NT2/D1 (cell line): ENCODE data around the gene PCDHGA10.

ENCODE experiments used
- SUZ12 ChIP-seq: IDR thresholded peaks from 2 replicates; pipeline ENCODE4 v1.6.1; 2011; ENCODE audit not compliant: insufficient read length, insufficient read depth; ENCODE audit errors: extremely low read depth
- YY1 ChIP-seq: IDR thresholded peaks from 2 replicates; pipeline ENCODE4 v1.6.1; 2011; ENCODE audit not compliant: insufficient read length, insufficient read depth

- no peak for TF ChIP-seq YY1
- TF ChIP-seq SUZ12, result no peak
Observed at GRCh38 chr5:141427783-141428426, 15.1 kb downstream of the PCDHGA10 start.
